H1 (cell line): ENCODE measurements around the gene GAB2. TPM values are rescaled to one million over a fixed set of nuclear protein-coding genes. Genes with fewer than 3 reads are reported as not detected.

Experiments
- EGR1 ChIP-seq: IDR thresholded peaks from 2 replicates; pipeline ENCODE4 v1.6.1; 2011; ENCODE audit warnings: low read depth, low read length, borderline replicate concordance
- GABPA ChIP-seq: IDR thresholded peaks from 2 replicates; pipeline ENCODE4 v1.6.1; 2011; ENCODE audit warnings: mild to moderate bottlenecking, low read length, moderate library complexity, borderline replicate concordance; ENCODE audit not compliant: insufficient read depth
- NRF1 ChIP-seq: IDR thresholded peaks from 2 replicates; pipeline ENCODE4 v1.6.1; 2011; ENCODE audit warnings: mild to moderate bottlenecking, low read depth, low read length, improper control_type of control experiment
- RAD21 ChIP-seq, 2 experiments: IDR thresholded peaks in 1 of 2; conservative IDR thresholded peaks in 1 of 2; 2 replicates each; pipeline ENCODE4 v1.6.1; 2011; ENCODE audit warnings: low read depth in 2 of 2, low read length in 2 of 2, improper control_type of control experiment in 1 of 2, inconsistent platforms in 1 of 2, mild to moderate bottlenecking in 1 of 2, moderate library complexity in 1 of 2
- SRF ChIP-seq: IDR thresholded peaks from 2 replicates; pipeline ENCODE4 v1.6.1; 2011; ENCODE audit warnings: mild to moderate bottlenecking, low read depth, low read length, moderate library complexity
- polyA plus RNA-seq, 7 experiments: library from polyadenylated mRNA; depleted of rRNA in 3 of 7; stranded (reverse) in 5 of 7; unstranded in 2 of 7; fragments of >200 nt in 5 of 7; fragments of 200-250 nt in 2 of 7; gene quantifications; 1 replicate in 5 of 7; 2 replicates in 1 of 7; 4 replicates in 1 of 7; pipeline versions ENCODE4 v1.2.1 to v1.2.3, GENCODE V29; 2011 to 2013; ENCODE audit warnings: missing spikeins in 2 of 7, mixed read lengths in 2 of 7
- total RNA-seq: library from RNA; stranded (reverse); fragmentation: NEBNext Ultra II Directional; extraction: Animal tissue kit (Norgen Biotek cat#: 25700); gene quantifications from 2 replicates; pipeline ENCODE4 v1.2.1, GENCODE V29; 2021

GAB2 gene
- total and polyA plus RNA-seq, 2 of the 8 experiments (the other 6 are each of a cell fraction or from before 2014, with no cell fraction given) = 6.3 to 14.0 TPM

GRCh38 chr11:78332174-78332866, 85.3 kb downstream of the GAB2 start (continued):
- TF ChIP-seq GABPA (no peak), NRF1 (no peak), SRF (no peak), EGR1 (no peak), RAD21 (IDR thresholded peaks at IDR 0.05 in 1 of 2, conservative IDR thresholded peaks at IDR 0.05 in 1 of 2; ENCODE audit: low read depth in 2 of 2, low read length in 2 of 2) (no peak)
- TF ChIP-seq, all 59 proteins: peak for 0
